Neuron (in vitro differentiated cells): Measurements from ENCODE around the gene FAM3B.

ENCODE experiments used
- H2AFZ ChIP-seq: one replicate; pipeline ENCODE4 v1.6.1; 2013; ENCODE audit warnings: low read depth, mild to moderate bottlenecking, inconsistent platforms, low read length, moderate library complexity
- H3K27me3 ChIP-seq: one replicate; pipeline ENCODE4 v1.6.1; 2013; ENCODE audit warnings: low read length; ENCODE audit not compliant: insufficient read depth
- H3K36me3 ChIP-seq: one replicate; pipeline ENCODE4 v1.6.1; 2013; ENCODE audit warnings: low read length; ENCODE audit not compliant: insufficient read depth
- H3K4me1 ChIP-seq: one replicate; pipeline ENCODE4 v1.6.1; 2013; ENCODE audit warnings: low read length; ENCODE audit not compliant: insufficient read depth
- H3K4me3 ChIP-seq: 2 replicates; pipeline ENCODE4 v1.5.1; 2013; ENCODE audit warnings: mild to moderate bottlenecking, low read length, moderate library complexity
- H3K9me3 ChIP-seq: one replicate; pipeline ENCODE4 v1.6.1; 2013; ENCODE audit warnings: low read length

The FAM3B gene

GRCh38 chr21:41316200-41317062, at the start of gene FAM3B:
Gene FAM3B, plus strand, starts transcription at chr21:41316801. Its CDS starts 79 bp downstream, at chr21:41316880.
- H3K4me1 ChIP-seq, result no peaks in the 10 kb centered on the region
- no peak within 1 kb of the TSS for H2AFZ ChIP-seq
- no peak within 1 kb of the TSS for H3K4me3 ChIP-seq
- H3K9me3 ChIP-seq, result no peaks in the 10 kb centered on the region
- peaks cover 48% of the 10 kb centered on the region for H3K27me3 ChIP-seq
- no peaks in the 10 kb centered on the region for H3K36me3 ChIP-seq

GRCh38 chr21:41267346-41267745, 49.3 kb upstream of the FAM3B start:
- Histone ChIP-seq H3K9me3 (no peaks in the 10 kb centered on the region), H3K4me3 (no peak overlapping the region), H3K36me3 (no peaks in the 10 kb centered on the region), H3K4me1 (no peaks in the 10 kb centered on the region), H3K27me3 (no peaks in the 10 kb centered on the region), H2AFZ (no peak overlapping the region)

- no peaks in the 10 kb centered on the region for H3K4me1 ChIP-seq
Observed at GRCh38 chr21:41269535-41269934, 47.1 kb upstream of the FAM3B start.

GRCh38 chr21:41277196-41277595, 39.4 kb upstream of the FAM3B start:
- H3K4me1 ChIP-seq, result no peaks in the 10 kb centered on the region
- no peak overlapping the region for H2AFZ ChIP-seq
- H3K36me3 ChIP-seq, result no peaks in the 10 kb centered on the region
- H3K9me3 ChIP-seq, result no peaks in the 10 kb centered on the region
- H3K27me3 ChIP-seq, result peaks cover 4% of the 10 kb centered on the region
- no peak overlapping the region for H3K4me3 ChIP-seq

More at GRCh38 chr21:41269535-41269934, 47.1 kb upstream of the FAM3B start:
- Histone ChIP-seq H3K36me3 (no peaks in the 10 kb centered on the region), H2AFZ (no peak overlapping the region), H3K9me3 (no peaks in the 10 kb centered on the region), H3K4me3 (no peak overlapping the region), H3K27me3 (no peaks in the 10 kb centered on the region)

- no peaks in the 10 kb centered on the region for H3K36me3 ChIP-seq
- no peak overlapping the region for H3K4me3 ChIP-seq
- H3K4me1 ChIP-seq, result no peaks in the 10 kb centered on the region
Observed at GRCh38 chr21:41277846-41278245, 38.8 kb upstream of the FAM3B start.

GRCh38 chr21:41280115-41280919, 36.3 kb upstream of the FAM3B start:
- peaks cover 4% of the 10 kb centered on the region for H3K27me3 ChIP-seq
- H2AFZ ChIP-seq, result no peak overlapping the region
- H3K4me1 ChIP-seq, result no peaks in the 10 kb centered on the region
- H3K36me3 ChIP-seq, result no peaks in the 10 kb centered on the region
- H3K9me3 ChIP-seq, result no peaks in the 10 kb centered on the region
- no peak overlapping the region for H3K4me3 ChIP-seq

More at GRCh38 chr21:41277846-41278245, 38.8 kb upstream of the FAM3B start:
- no peaks in the 10 kb centered on the region for H3K9me3 ChIP-seq
- no peak overlapping the region for H2AFZ ChIP-seq
- H3K27me3 ChIP-seq, result peaks cover 4% of the 10 kb centered on the region

- Histone ChIP-seq H3K4me1 (no peaks in the 10 kb centered on the region), H3K36me3 (no peaks in the 10 kb centered on the region)
Observed at GRCh38 chr21:41282412-41282811, 34.2 kb upstream of the FAM3B start.

GRCh38 chr21:41283211-41283818, 33.3 kb upstream of the FAM3B start:
- H2AFZ ChIP-seq, result no peak overlapping the region
- no peaks in the 10 kb centered on the region for H3K36me3 ChIP-seq
- H3K4me1 ChIP-seq, result no peaks in the 10 kb centered on the region
- peaks cover 4% of the 10 kb centered on the region for H3K27me3 ChIP-seq
- no peak overlapping the region for H3K4me3 ChIP-seq
- H3K9me3 ChIP-seq, result no peaks in the 10 kb centered on the region

More at GRCh38 chr21:41282412-41282811, 34.2 kb upstream of the FAM3B start:
- peaks cover 4% of the 10 kb centered on the region for H3K27me3 ChIP-seq
- H2AFZ ChIP-seq, result no peak overlapping the region
- no peaks in the 10 kb centered on the region for H3K9me3 ChIP-seq
- no peak overlapping the region for H3K4me3 ChIP-seq

GRCh38 chr21:41289431-41289830, 27.2 kb upstream of the FAM3B start:
- Histone ChIP-seq H3K36me3 (no peaks in the 10 kb centered on the region), H2AFZ (no peak overlapping the region), H3K4me3 (no peak overlapping the region), H3K9me3 (peaks cover 6% of the 10 kb centered on the region), H3K27me3 (no peaks in the 10 kb centered on the region), H3K4me1 (no peaks in the 10 kb centered on the region)

- Histone ChIP-seq H3K9me3 (peaks cover 6% of the 10 kb centered on the region), H3K4me3 (no peak overlapping the region), H3K4me1 (no peaks in the 10 kb centered on the region), H3K27me3 (no peaks in the 10 kb centered on the region), H2AFZ (no peak overlapping the region), H3K36me3 (no peaks in the 10 kb centered on the region)
Observed at GRCh38 chr21:41290106-41290799, 26.3 kb upstream of the FAM3B start.

GRCh38 chr21:41294548-41295231, 21.9 kb upstream of the FAM3B start:
- Histone ChIP-seq H3K27me3 (no peaks in the 10 kb centered on the region), H2AFZ (no peak overlapping the region), H3K9me3 (peaks cover 6% of the 10 kb centered on the region), H3K4me1 (no peaks in the 10 kb centered on the region), H3K4me3 (no peak overlapping the region), H3K36me3 (no peaks in the 10 kb centered on the region)

- Histone ChIP-seq H3K27me3 (no peaks in the 10 kb centered on the region), H3K9me3 (peaks cover 6% of the 10 kb centered on the region), H3K4me3 (no peak overlapping the region), H3K36me3 (no peaks in the 10 kb centered on the region), H3K4me1 (no peaks in the 10 kb centered on the region), H2AFZ (no peak overlapping the region)
Observed at GRCh38 chr21:41295721-41296254, 20.8 kb upstream of the FAM3B start.
